HEK293T (cell line): Measurements from ENCODE around the gene HSPB6.

Experiments used
- CTCF ChIA-PET: fragments of 350-600 bp; formaldehyde crosslinking; extraction: SDS; loops from one replicate; lab custom pipeline; 2021; ENCODE audit warnings: antibody characterized with exemption, inconsistent platforms; lab: Yijun Ruan, JAX
- POLR2A ChIA-PET: fragments of 350-600 bp; formaldehyde crosslinking; extraction: SDS; loops from one replicate; lab custom pipeline; 2020; ENCODE audit warnings: antibody characterized with exemption, inconsistent platforms; lab: Yijun Ruan, JAX
- DNase-seq: peaks from one replicate; pipeline ENCODE4 v3.0.0; 2012; ENCODE audit warnings: mixed read lengths; ENCODE audit errors: extremely low spot score
- ARNT ChIP-seq: fragments of 450-650 bp; IDR thresholded peaks from 2 replicates; pipeline ENCODE4 v1.6.1; 2017; ENCODE audit warnings: mild to moderate bottlenecking
- BHLHE40 ChIP-seq: fragments of 450-650 bp; IDR thresholded peaks from 2 replicates; pipeline ENCODE4 v1.6.1; 2016; ENCODE audit warnings: mild to moderate bottlenecking, moderate library complexity, borderline replicate concordance
- CTBP1 ChIP-seq: fragments of 450-650 bp; IDR thresholded peaks from 2 replicates; pipeline ENCODE4 v1.6.1; 2016; ENCODE audit warnings: borderline replicate concordance
- ELF4 ChIP-seq: fragments of 450-650 bp; IDR thresholded peaks from 2 replicates; pipeline ENCODE4 v1.6.1; 2017; ENCODE audit warnings: antibody characterized with exemption
- FOXA1 ChIP-seq: fragments of 450-650 bp; IDR thresholded peaks from 2 replicates; pipeline ENCODE4 v1.6.1; 2016; ENCODE audit warnings: mild to moderate bottlenecking
- FOXK2 ChIP-seq: fragments of 450-650 bp; IDR thresholded peaks from 2 replicates; pipeline ENCODE4 v1.6.1; 2016; ENCODE audit warnings: mild to moderate bottlenecking
- FOXM1 ChIP-seq: fragments of 450-650 bp; IDR thresholded peaks from 2 replicates; pipeline ENCODE4 v1.6.1; 2017; ENCODE audit warnings: mild to moderate bottlenecking, borderline replicate concordance
- HDGF ChIP-seq: fragments of 450-650 bp; IDR thresholded peaks from 2 replicates; pipeline ENCODE4 v1.6.1; 2017; ENCODE audit warnings: antibody characterized with exemption, borderline replicate concordance
- L3MBTL2 ChIP-seq: fragments of 450-650 bp; conservative IDR thresholded peaks from 2 replicates; pipeline ENCODE4 v1.6.1; 2016; ENCODE audit warnings: mild to moderate bottlenecking
- LEF1 ChIP-seq: fragments of 450-650 bp; IDR thresholded peaks from 2 replicates; pipeline ENCODE4 v1.6.1; 2017; ENCODE audit warnings: mild to moderate bottlenecking, borderline replicate concordance
- NFRKB ChIP-seq: fragments of 450-650 bp; IDR thresholded peaks from 2 replicates; pipeline ENCODE4 v1.6.1; 2016; ENCODE audit warnings: mild to moderate bottlenecking, moderate library complexity
- PKNOX1 ChIP-seq: fragments of 450-650 bp; IDR thresholded peaks from 2 replicates; pipeline ENCODE4 v1.6.1; 2016
- SP1 ChIP-seq: fragments of 450-650 bp; IDR thresholded peaks from 2 replicates; pipeline ENCODE4 v1.6.1; 2017
- SUZ12 ChIP-seq: fragments of 450-650 bp; IDR thresholded peaks from 2 replicates; pipeline ENCODE4 v1.6.1; 2016; ENCODE audit warnings: mild to moderate bottlenecking
- TARDBP ChIP-seq: fragments of 450-650 bp; IDR thresholded peaks from 2 replicates; pipeline ENCODE4 v1.6.1; 2016
- ZNF384 ChIP-seq: fragments of 450-650 bp; IDR thresholded peaks from 2 replicates; pipeline ENCODE4 v1.6.1; 2016

HSPB6 gene

GRCh38 chr19:35757231-35757748, 461 bp upstream of the HSPB6 start:
- ChIA-PET CTCF (interaction anchor here (1.0 kb wide), 1 partner anchor 17 kb away, joined by 3 read pairs; no protein-coding TSS in a partner anchor), POLR2A (interaction anchor here (1.3 to 2.5 kb wide), 5 partner anchors 9 to 55 kb away, joined by 3 to 33 read pairs (median 8); partner anchors contain the start of genes LIN37, PSENEN and U2AF1L4)
- DNase-seq: peak; percentile 39
- no peak for TF ChIP-seq SP1
- no peak for TF ChIP-seq L3MBTL2
- TF ChIP-seq ARNT: no peak
- TF ChIP-seq TARDBP: no peak
- TF ChIP-seq HDGF: no peak
- no peak for TF ChIP-seq PKNOX1
- TF ChIP-seq SUZ12: no peak
- TF ChIP-seq CTBP1: no peak

GRCh38 chr19:35755550-35756376, 1.1 kb downstream of the HSPB6 start:
- ChIA-PET POLR2A (interaction anchor here (2.5 kb wide), 1 partner anchor 11 kb away, joined by 18 read pairs; the partner anchor contains the start of genes PSENEN and U2AF1L4), CTCF (no interaction called here)
- no peak for DNase-seq
- TF ChIP-seq LEF1 (no peak), TARDBP (no peak), FOXA1 (no peak), FOXK2 (no peak), HDGF (no peak), ZNF384 (no peak), PKNOX1 (no peak), SP1 (no peak), SUZ12 (no peak), L3MBTL2 (no peak), NFRKB (no peak), ELF4 (no peak)

- ChIA-PET POLR2A (no interaction called here), CTCF (no interaction called here)
- TF ChIP-seq L3MBTL2: no peak
- no peak for TF ChIP-seq NFRKB
- no peak for TF ChIP-seq FOXA1
- no peak for TF ChIP-seq HDGF
- no peak for TF ChIP-seq FOXK2
- no peak for TF ChIP-seq SP1
- TF ChIP-seq ARNT: no peak
- no peak for TF ChIP-seq LEF1
- TF ChIP-seq TARDBP: no peak
- no peak for TF ChIP-seq CTBP1
- TF ChIP-seq BHLHE40: no peak
- no peak for TF ChIP-seq ZNF384
- no peak for TF ChIP-seq PKNOX1
- TF ChIP-seq ELF4: no peak
- no peak for TF ChIP-seq FOXM1
- TF ChIP-seq SUZ12: no peak
- no peak for DNase-seq
Observed at GRCh38 chr19:35755131-35755549, 1.7 kb downstream of the HSPB6 start.

GRCh38 chr19:35754370-35755130, 2.3 kb downstream of the HSPB6 start:
- no peak for TF ChIP-seq NFRKB
- TF ChIP-seq BHLHE40: no peak
- no peak for TF ChIP-seq LEF1
- TF ChIP-seq FOXK2: no peak
- DNase-seq: no peak
- ChIA-PET CTCF (no interaction called here), POLR2A (no interaction called here)

- TF ChIP-seq FOXM1: no peak
- TF ChIP-seq FOXK2: no peak
- no peak for TF ChIP-seq ZNF384
- TF ChIP-seq BHLHE40: no peak
- CTCF ChIA-PET: no interaction called here
- no peak for DNase-seq
- POLR2A ChIA-PET: no interaction called here
Observed at GRCh38 chr19:35753634-35754369, 3.0 kb downstream of the HSPB6 start.
